GM23338 (cell line): Measurements from ENCODE around the gene EPAS1. TPM values are rescaled to one million over a fixed set of nuclear protein-coding genes. Genes with fewer than 3 reads are reported as not detected.

Experiments
- ATAC-seq: fragments of 200-7000 bp; cut with Tn5 transposase; 3 replicates; pipeline ENCODE4 v1.9.1; 2020
- DNase-seq: peaks from one replicate; pipeline ENCODE4 v3.0.0-alpha.2; 2015; ENCODE audit warnings: low spot score
- H2AFZ ChIP-seq: fragments of 200-600 bp; sonication (generic); 2 replicates; pipeline ENCODE4 v1.8.0; 2016; ENCODE audit warnings: antibody characterized with exemption, mild to moderate bottlenecking, moderate library complexity
- H3F3A ChIP-seq: fragments of 200-600 bp; sonication (generic); replicated peaks from 2 replicates; pipeline ENCODE4 v1.8.0; 2017; ENCODE audit warnings: antibody characterized with exemption, mixed run types, low read depth
- H3K27ac ChIP-seq: fragments of 200-600 bp; sonication (generic); 2 replicates; pipeline ENCODE4 v1.6.1; 2016; ENCODE audit warnings: low read depth
- H3K27me3 ChIP-seq: fragments of 200-600 bp; sonication (generic); 2 replicates; pipeline ENCODE4 v1.8.0; 2016; ENCODE audit warnings: mild to moderate bottlenecking, mixed run types, moderate library complexity; ENCODE audit not compliant: insufficient read depth
- H3K36me3 ChIP-seq: fragments of 200-600 bp; sonication (generic); 2 replicates; pipeline ENCODE4 v1.8.0; 2016; ENCODE audit warnings: mild to moderate bottlenecking; ENCODE audit not compliant: insufficient read depth
- H3K4me1 ChIP-seq: fragments of 200-600 bp; sonication (generic); 2 replicates; pipeline ENCODE4 v1.8.0; 2016; ENCODE audit warnings: mild to moderate bottlenecking, moderate library complexity; ENCODE audit not compliant: insufficient read depth
- H3K4me2 ChIP-seq: fragments of 200-600 bp; sonication (generic); 2 replicates; pipeline ENCODE4 v1.7.1; 2017; ENCODE audit warnings: mixed run types
- H3K4me3 ChIP-seq: fragments of 200-600 bp; sonication (generic); 2 replicates; pipeline ENCODE4 v1.6.1; 2016; ENCODE audit warnings: mixed run types
- H3K79me2 ChIP-seq: fragments of 200-600 bp; sonication (generic); replicated peaks from 2 replicates; pipeline ENCODE4 v1.8.0; 2017; ENCODE audit warnings: mild to moderate bottlenecking; ENCODE audit not compliant: insufficient read depth
- H3K9me2 ChIP-seq: fragments of 200-600 bp; sonication (generic); 2 replicates; pipeline ENCODE4 v1.8.0; 2017; ENCODE audit not compliant: insufficient read depth
- H4K20me1 ChIP-seq: fragments of 200-600 bp; sonication (generic); replicated peaks from 2 replicates; pipeline ENCODE4 v1.8.0; 2017; ENCODE audit warnings: mild to moderate bottlenecking; ENCODE audit not compliant: insufficient read depth
- H3K27ac Mint-ChIP-seq: 2 replicates; pipeline ENCODE4 v1.8.0; 2020; ENCODE audit warnings: inconsistent platforms, mild to moderate bottlenecking, moderate library complexity, mixed read lengths
- H3K27me3 Mint-ChIP-seq: 3 replicates; pipeline ENCODE4 v1.8.0; 2022; ENCODE audit warnings: low read depth, mild to moderate bottlenecking, moderate library complexity, mixed read lengths, inconsistent platforms; ENCODE audit not compliant: insufficient read depth, poor library complexity
- H3K36me3 Mint-ChIP-seq: 3 replicates; pipeline ENCODE4 v1.8.0; 2021; ENCODE audit warnings: low read depth, mild to moderate bottlenecking, inconsistent platforms, moderate library complexity, mixed read lengths
- H3K4me1 Mint-ChIP-seq: 3 replicates; pipeline ENCODE4 v1.8.0; 2020; ENCODE audit warnings: mild to moderate bottlenecking, inconsistent platforms, mixed read lengths
- H3K4me3 Mint-ChIP-seq: 3 replicates; pipeline ENCODE4 v1.8.0; 2021; ENCODE audit warnings: moderate library complexity, mild to moderate bottlenecking, inconsistent platforms, mixed read lengths
- H3K9me3 Mint-ChIP-seq: 3 replicates; pipeline ENCODE4 v1.8.0; 2020; ENCODE audit warnings: moderate library complexity, mild to moderate bottlenecking, inconsistent platforms, mixed read lengths
- CREB1 ChIP-seq: fragments of 250-450 bp; sonication (Bioruptor Pico); IDR thresholded peaks from 2 replicates; pipeline ENCODE4 v1.5.0; 2020; ENCODE audit warnings: low read depth, mild to moderate bottlenecking, moderate library complexity
- CTCF ChIP-seq, 2 experiments: fragments of 200-600 bp in 1 of 2; sonication (generic) in 1 of 2; conservative IDR thresholded peaks; 2 replicates each; pipeline versions ENCODE4 v1.5.1 to v1.6.1; 2016 to 2017; ENCODE audit warnings: antibody characterized with exemption in 2 of 2, low read depth in 2 of 2, mild to moderate bottlenecking in 2 of 2, moderate library complexity in 1 of 2
- ETS1 ChIP-seq: IDR thresholded peaks from 2 replicates; pipeline ENCODE4 v1.6.1; 2016; ENCODE audit warnings: antibody characterized with exemption
- EZH2 ChIP-seq: fragments of 200-600 bp; sonication (generic); IDR thresholded peaks from one replicate; pipeline ENCODE4 v1.8.0; 2017; ENCODE audit warnings: antibody characterized with exemption, mild to moderate bottlenecking, low read depth; ENCODE audit not compliant: unreplicated experiment
- EZH2phosphoT487 ChIP-seq: fragments of 200-600 bp; sonication (generic); IDR thresholded peaks from one replicate; pipeline ENCODE4 v1.8.1; 2018; ENCODE audit warnings: antibody characterized with exemption; ENCODE audit not compliant: unreplicated experiment
- JUNB ChIP-seq: IDR thresholded peaks from one replicate; pipeline ENCODE4 v1.6.1; 2016; ENCODE audit warnings: antibody characterized with exemption; ENCODE audit not compliant: unreplicated experiment
- NANOG ChIP-seq: IDR thresholded peaks from 2 replicates; pipeline ENCODE4 v1.6.1; 2016; ENCODE audit warnings: antibody characterized with exemption, borderline replicate concordance
- POLR2AphosphoS5 ChIP-seq: IDR thresholded peaks from 2 replicates; pipeline ENCODE4 v1.6.1; 2016; ENCODE audit warnings: antibody characterized with exemption, low read depth
- REST ChIP-seq: IDR thresholded peaks from one replicate; pipeline ENCODE4 v1.6.1; 2018; ENCODE audit warnings: antibody characterized with exemption; ENCODE audit not compliant: unreplicated experiment
- STAT1 ChIP-seq: IDR thresholded peaks from one replicate; pipeline ENCODE4 v1.6.1; 2016; ENCODE audit warnings: antibody characterized with exemption; ENCODE audit not compliant: unreplicated experiment
- ZNF114 ChIP-seq: fragments of 250-450 bp; sonication (Bioruptor Pico); IDR thresholded peaks from 2 replicates; pipeline ENCODE4 v1.5.0; 2020; ENCODE audit warnings: mild to moderate bottlenecking, moderate library complexity
- ZNF331 ChIP-seq: fragments of 250-450 bp; sonication (Bioruptor Pico); IDR thresholded peaks from 2 replicates; pipeline ENCODE4 v1.5.0; 2020; ENCODE audit warnings: low read depth, mild to moderate bottlenecking, moderate library complexity
- ZNF462 ChIP-seq: fragments of 250-450 bp; sonication (Bioruptor Pico); IDR thresholded peaks from 2 replicates; pipeline ENCODE4 v1.5.0; 2020; ENCODE audit warnings: mild to moderate bottlenecking, moderate library complexity
- polyA plus RNA-seq: library from polyadenylated mRNA; unstranded; fragments of >200 nt; fragmentation: Nextera tagmentation; extraction: Ambion mirVana; gene quantifications from 2 replicates; pipeline ENCODE4 v1.2.1, GENCODE V29; 2016
- total RNA-seq: library from RNA; depleted of rRNA; stranded (reverse); fragments of >200 nt; shearing (Covaris generic); gene quantifications from 2 replicates; pipeline ENCODE4 v1.2.3, GENCODE V29; 2014

Gene EPAS1
- total and polyA plus RNA-seq, 2 experiments from 2014 or later, result 0.68 to 5.4 TPM

- H3K27ac ChIP-seq, result no peak overlapping the region
- H2AFZ ChIP-seq, result no peak overlapping the region
- TF ChIP-seq JUNB (no peak), CTCF (conservative IDR thresholded peaks at IDR 0.05; ENCODE audit: low read depth in 2 of 2) (no peak), ETS1 (no peak), POLR2AphosphoS5 (no peak), CREB1 (CRISPR knock-in tag) (no peak), STAT1 (no peak), ZNF462 (CRISPR knock-in tag) (no peak), ZNF114 (CRISPR knock-in tag) (no peak), EZH2phosphoT487 (no peak), EZH2 (no peak), REST (no peak), NANOG (no peak), ZNF331 (CRISPR knock-in tag) (no peak)
- H3K9me2 ChIP-seq, result peaks cover 13% of the 10 kb centered on the region
- H3K36me3 Mint-ChIP-seq, result peaks cover 12% of the 10 kb centered on the region; the same call in 2 of the 3 replicates
- no peaks in the 10 kb centered on the region for H4K20me1 ChIP-seq
- no peak overlapping the region for H3K4me2 ChIP-seq
- no peak overlapping the region for H3K27ac Mint-ChIP-seq
- DNase-seq, result no peak
- peaks cover 6% of the 10 kb centered on the region; the same call in 2 of the 3 replicates for H3K9me3 Mint-ChIP-seq
- peaks cover 3% of the 10 kb centered on the region for H3K27me3 Mint-ChIP-seq
- no peak for ATAC-seq
- no peak overlapping the region for H3K4me3 Mint-ChIP-seq
- H3K27me3 ChIP-seq, result peaks cover 3% of the 10 kb centered on the region; the same call in 1 of the 2 replicates
- no peaks in the 10 kb centered on the region for H3F3A ChIP-seq
- peaks cover 20% of the 10 kb centered on the region for H3K4me1 Mint-ChIP-seq
- no peaks in the 10 kb centered on the region for H3K36me3 ChIP-seq
- peaks cover 32% of the 10 kb centered on the region for H3K4me1 ChIP-seq
- no peaks in the 10 kb centered on the region for H3K79me2 ChIP-seq
- H3K4me3 ChIP-seq, result no peak overlapping the region
These were observed 11.4 kb downstream of the EPAS1 start for GRCh38 chr2:46308629-46309028.
